ENCODE measurements around the gene PCDHGC3.

PCDHGC3 gene

DNA sequence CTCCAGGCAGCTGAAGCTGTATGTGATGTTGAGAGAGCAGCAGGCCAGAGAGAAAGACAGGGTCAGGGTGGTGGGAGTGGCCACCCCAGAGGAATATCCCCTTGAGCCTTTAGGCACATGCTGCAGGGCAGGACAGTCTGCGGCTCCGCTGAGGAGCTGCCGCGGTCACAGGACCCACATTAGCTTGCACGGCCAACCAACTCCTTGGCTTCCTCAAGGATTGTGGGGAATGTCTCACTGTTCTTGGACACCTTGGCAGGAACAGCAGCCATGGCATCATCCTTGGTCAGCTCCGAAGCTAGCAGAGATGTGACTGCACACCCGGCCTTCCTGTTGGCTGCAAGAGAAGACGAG lies 40.9 kb downstream of the PCDHGC3 start:
- TF ChIP-seq, protein P1, sequence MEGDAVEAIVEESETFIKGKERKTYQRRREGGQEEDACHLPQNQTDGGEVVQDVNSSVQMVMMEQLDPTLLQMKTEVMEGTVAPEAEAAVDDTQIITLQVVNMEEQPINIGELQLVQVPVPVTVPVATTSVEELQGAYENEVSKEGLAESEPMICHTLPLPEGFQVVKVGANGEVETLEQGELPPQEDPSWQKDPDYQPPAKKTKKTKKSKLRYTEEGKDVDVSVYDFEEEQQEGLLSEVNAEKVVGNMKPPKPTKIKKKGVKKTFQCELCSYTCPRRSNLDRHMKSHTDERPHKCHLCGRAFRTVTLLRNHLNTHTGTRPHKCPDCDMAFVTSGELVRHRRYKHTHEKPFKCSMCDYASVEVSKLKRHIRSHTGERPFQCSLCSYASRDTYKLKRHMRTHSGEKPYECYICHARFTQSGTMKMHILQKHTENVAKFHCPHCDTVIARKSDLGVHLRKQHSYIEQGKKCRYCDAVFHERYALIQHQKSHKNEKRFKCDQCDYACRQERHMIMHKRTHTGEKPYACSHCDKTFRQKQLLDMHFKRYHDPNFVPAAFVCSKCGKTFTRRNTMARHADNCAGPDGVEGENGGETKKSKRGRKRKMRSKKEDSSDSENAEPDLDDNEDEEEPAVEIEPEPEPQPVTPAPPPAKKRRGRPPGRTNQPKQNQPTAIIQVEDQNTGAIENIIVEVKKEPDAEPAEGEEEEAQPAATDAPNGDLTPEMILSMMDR (IDR thresholded peaks at IDR 0.05; ENCODE audit: control insufficient read depth, extremely low read depth, insufficient read depth) = no peak
- no peak overlapping the region for H3K4me3 ChIP-seq (ENCODE audit: low read depth, low read length)
- no peak for DNase-seq (ENCODE audit: low read depth)

DNA sequence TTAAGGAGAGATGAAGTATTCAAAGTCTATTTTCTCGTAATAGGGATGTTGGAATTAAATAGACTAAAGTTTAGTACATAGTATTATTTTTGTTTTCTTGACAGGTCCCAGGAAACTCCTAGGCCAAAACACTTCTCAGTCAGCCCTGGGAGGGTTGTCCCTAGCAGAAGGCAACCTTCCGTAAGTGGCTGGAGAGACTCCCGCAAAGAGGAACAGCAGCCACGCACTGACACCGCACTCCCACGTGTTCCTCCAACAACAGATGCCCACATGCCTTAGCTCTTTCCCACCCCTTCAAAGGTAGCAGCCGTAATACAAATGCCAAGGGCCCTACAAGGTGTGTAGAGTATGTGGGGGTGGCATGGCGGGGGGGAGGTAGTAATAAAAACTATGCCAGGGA lies 41.5 kb downstream of the PCDHGC3 start:
- no peak overlapping the region for H3K4me3 ChIP-seq (ENCODE audit: low read depth, low read length)
- DNase-seq (ENCODE audit: low read depth) = no peak
- TF ChIP-seq, protein P1 (IDR thresholded peaks at IDR 0.05; ENCODE audit: control insufficient read depth, extremely low read depth, insufficient read depth) = no peak

DNA sequence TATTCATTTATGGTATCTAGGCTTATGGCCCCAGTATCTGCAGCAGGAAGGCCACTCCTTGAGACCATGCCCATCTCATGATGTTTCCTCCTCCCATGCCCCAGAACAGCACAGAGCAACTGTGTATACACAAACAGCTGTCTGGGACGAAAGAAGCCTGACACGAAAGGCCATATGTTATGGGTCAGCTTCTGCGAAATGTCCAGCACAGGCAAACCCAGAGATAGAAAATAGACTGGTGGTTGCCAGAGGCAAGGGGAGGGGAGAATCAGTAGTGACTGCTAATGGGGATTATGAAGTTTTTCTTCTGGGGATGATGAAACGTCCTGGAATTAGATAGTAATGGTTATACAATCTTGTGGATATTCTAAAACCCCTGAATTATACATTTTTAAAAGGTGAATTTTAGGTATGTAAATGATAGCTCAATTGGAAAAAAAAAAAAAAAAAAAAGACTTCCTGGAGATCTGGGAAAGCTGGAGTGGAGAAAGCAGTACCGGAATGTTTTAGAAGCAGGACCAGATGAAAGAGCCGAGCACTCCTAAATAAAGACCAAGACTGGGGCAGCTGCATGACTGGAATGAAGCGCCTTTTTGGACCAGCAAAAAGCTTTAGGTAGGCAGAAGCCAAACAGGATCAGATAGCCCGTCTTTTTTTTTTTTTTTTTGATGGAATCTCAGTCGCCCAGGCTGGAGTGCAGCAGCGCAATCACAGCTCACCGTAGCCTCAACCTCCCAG lies 42.3 kb downstream of the PCDHGC3 start:
- H3K4me3 ChIP-seq (ENCODE audit: low read depth, low read length) = no peak overlapping the region
- TF ChIP-seq, protein P1 (IDR thresholded peaks at IDR 0.05; ENCODE audit: control insufficient read depth, extremely low read depth, insufficient read depth) = no peak
- no peak for DNase-seq (ENCODE audit: low read depth)

DNA sequence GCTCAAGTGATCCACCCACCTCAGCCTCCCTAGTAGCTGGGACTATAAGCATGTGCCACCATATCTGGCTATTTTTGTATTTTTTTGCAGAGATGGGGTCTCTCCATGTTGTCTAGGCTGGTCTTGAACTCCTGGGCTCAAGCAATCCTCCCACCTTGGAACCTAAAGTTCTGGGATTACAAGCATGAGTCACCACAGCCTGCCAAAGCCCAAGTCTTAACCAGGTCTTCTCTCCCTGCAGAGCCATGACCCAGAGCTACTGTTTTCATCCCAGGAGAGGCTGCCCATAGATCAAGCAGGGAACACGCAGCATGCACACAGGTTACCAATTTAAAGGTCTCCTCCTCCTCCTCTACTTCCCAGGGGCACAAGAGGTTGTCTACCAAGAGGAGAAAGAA lies 42.9 kb downstream of the PCDHGC3 start:
- DNase-seq (ENCODE audit: low read depth) = no peak
- TF ChIP-seq, protein P1 (IDR thresholded peaks at IDR 0.05; ENCODE audit: control insufficient read depth, extremely low read depth, insufficient read depth) = no peak
- no peak overlapping the region for H3K4me3 ChIP-seq (ENCODE audit: low read depth, low read length)

DNA sequence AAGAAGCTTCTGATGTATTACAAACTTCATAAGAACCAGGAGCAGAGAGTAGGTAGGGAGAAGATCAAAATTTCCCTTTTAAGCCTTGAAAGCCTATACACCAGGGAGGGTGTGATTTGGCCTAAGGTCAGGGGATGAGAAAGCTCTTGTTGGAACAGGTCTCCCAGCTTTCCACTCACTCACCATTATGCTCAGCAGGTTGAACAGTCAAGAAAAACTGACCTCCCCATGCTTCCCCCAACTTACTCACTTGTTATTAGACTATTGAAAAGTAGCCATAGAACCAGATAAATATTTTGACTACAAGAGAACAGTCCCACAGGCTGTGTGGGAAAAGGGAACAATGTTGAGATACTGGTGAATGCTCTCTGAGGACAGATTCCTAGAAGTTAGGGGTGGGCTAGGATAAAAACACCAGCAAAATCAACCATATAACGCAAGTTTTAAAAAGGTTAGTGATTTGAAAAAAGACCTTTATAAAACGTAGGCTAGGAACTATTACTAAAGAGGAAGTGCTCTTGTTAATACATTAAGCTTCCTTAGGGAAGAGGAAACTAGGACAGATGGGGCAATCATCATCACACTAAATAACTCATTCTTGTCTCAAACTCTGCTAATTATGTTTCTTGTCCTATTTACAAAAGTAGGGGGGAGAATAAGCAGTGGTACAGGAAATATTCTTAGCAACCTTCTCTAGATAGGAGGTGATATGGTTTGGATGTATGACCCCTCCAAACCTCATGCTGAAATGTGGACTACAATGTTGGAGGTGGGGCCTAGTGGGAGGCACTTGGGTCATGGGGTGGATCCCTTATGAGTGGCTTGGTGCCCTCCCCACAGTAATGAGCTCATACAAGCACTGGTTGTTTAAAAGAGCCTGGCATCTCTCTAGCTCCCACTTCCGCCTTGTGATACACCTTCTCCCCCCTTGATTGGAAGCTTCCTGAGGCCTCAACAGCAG lies 44.1 kb downstream of the PCDHGC3 start:
- DNase-seq (ENCODE audit: low read depth) = no peak
- TF ChIP-seq, protein P1 (IDR thresholded peaks at IDR 0.05; ENCODE audit: control insufficient read depth, extremely low read depth, insufficient read depth) = no peak
- H3K4me3 ChIP-seq (ENCODE audit: low read depth, low read length) = no peak overlapping the region

DNA sequence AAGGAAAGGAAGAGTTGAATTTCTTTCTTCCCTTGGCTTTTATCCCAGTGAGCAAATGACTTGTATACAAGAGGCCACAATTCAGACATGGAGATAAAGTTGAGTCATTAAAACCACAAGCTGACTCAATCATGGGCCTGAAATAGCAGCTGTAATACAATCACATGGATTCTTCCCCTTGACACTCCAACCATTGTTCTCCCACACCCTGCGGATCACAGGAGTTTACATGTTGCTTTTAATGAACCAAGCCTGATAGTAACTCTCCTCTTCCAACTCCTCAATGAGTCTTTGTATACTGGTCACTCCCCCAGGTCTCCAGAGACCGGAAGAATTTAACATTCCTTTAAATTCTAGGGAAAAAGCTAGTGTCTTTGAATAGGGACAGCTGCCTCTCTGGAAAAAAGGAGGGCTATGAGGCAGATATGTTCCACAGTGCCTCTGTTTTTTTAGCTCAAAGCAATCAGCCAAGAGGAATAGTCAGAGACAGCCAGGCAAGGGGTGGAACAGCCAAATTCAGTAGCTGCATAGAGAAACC lies 45.5 kb downstream of the PCDHGC3 start:
- TF ChIP-seq, protein P1 (IDR thresholded peaks at IDR 0.05; ENCODE audit: control insufficient read depth, extremely low read depth, insufficient read depth) = no peak
- DNase-seq (ENCODE audit: low read depth) = no peak
- H3K4me3 ChIP-seq (ENCODE audit: low read depth, low read length) = no peak overlapping the region
